NB4 (cell line): Measurements from ENCODE around the gene COL23A1.

Experiments
- POLR2A ChIP-seq: IDR thresholded peaks from 2 replicates; pipeline ENCODE4 v1.6.1; 2011; ENCODE audit warnings: mild to moderate bottlenecking; ENCODE audit not compliant: insufficient read length; ENCODE audit errors: extremely low read depth
- TF ChIP-seq, protein P1 (sequence below): IDR thresholded peaks from one replicate; pipeline ENCODE4 v1.5.1; 2012; ENCODE audit warnings: low read depth, low read length

DNA sequence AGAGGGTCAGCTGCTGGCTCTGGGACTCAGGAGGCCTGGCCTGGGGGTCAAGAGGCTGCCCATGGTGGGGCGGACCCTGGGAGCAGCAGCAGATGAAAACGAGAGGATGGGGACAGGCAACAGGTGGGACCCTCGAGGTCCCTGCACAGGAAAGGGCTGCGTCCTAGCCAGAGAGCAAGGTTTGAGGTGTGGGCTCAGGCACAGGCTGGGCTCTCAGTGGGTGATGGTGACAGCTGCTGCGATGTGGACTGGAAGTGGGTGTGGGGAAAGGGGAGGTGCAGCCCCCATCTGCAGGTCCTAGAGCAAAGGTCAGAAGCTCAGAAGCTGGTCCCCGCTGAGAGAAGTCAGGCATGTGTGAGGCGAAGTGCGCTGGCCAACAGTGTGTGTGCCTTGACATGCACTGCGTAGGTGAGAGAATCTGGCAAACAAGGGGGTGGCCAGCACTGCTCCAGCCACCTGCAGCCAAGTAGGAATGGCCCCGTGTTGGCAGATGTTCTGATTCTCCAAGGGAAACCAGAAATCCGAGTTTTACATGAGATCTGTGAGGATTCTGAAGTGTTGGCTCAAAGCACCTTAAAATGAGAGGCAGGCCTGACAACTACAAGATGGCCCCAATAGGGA is 85.7 kb downstream of the COL23A1 start:
- TF ChIP-seq, protein P1, sequence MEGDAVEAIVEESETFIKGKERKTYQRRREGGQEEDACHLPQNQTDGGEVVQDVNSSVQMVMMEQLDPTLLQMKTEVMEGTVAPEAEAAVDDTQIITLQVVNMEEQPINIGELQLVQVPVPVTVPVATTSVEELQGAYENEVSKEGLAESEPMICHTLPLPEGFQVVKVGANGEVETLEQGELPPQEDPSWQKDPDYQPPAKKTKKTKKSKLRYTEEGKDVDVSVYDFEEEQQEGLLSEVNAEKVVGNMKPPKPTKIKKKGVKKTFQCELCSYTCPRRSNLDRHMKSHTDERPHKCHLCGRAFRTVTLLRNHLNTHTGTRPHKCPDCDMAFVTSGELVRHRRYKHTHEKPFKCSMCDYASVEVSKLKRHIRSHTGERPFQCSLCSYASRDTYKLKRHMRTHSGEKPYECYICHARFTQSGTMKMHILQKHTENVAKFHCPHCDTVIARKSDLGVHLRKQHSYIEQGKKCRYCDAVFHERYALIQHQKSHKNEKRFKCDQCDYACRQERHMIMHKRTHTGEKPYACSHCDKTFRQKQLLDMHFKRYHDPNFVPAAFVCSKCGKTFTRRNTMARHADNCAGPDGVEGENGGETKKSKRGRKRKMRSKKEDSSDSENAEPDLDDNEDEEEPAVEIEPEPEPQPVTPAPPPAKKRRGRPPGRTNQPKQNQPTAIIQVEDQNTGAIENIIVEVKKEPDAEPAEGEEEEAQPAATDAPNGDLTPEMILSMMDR: no peak
- no peak for TF ChIP-seq POLR2A
